ENCODE measurements around the gene CEACAM7.

The CEACAM7 gene

GRCh38 chr19:41626877-41627276 lies 61.2 kb downstream of the CEACAM7 start, which contains the start of gene CEACAM4 (continued):
- no peak for TF ChIP-seq TSHZ2 (CRISPR knock-in tag; IDR thresholded peaks at IDR 0.05)
- TF ChIP-seq BACH2 (CRISPR knock-in tag; IDR thresholded peaks at IDR 0.05; ENCODE audit: borderline replicate concordance) = no peak
- no peak for TF ChIP-seq ZFP3 (CRISPR knock-in tag; IDR thresholded peaks at IDR 0.05)

- TF ChIP-seq SNAI2 (CRISPR knock-in tag; IDR thresholded peaks at IDR 0.05) (no peak), TSHZ2 (CRISPR knock-in tag; IDR thresholded peaks at IDR 0.05) (no peak)
- no peak for ATAC-seq
These were observed 61.8 kb downstream of the CEACAM7 start for GRCh38 chr19:41626278-41626677.

GRCh38 chr19:41624937-41625336 lies 63.1 kb downstream of the CEACAM7 start:
- TF ChIP-seq CSDC2 (CRISPR knock-in tag; IDR thresholded peaks at IDR 0.05) = no peak
- TF ChIP-seq BACH2 (CRISPR knock-in tag; IDR thresholded peaks at IDR 0.05; ENCODE audit: borderline replicate concordance) = no peak
- no peak for TF ChIP-seq ZNF565 (CRISPR knock-in tag; conservative IDR thresholded peaks at IDR 0.05; ENCODE audit: low read depth)
- TF ChIP-seq ISL1 (CRISPR knock-in tag; IDR thresholded peaks at IDR 0.05) = no peak
- no peak for TF ChIP-seq ZC3H10 (CRISPR knock-in tag; IDR thresholded peaks at IDR 0.05)
- no peak for TF ChIP-seq SNAI2 (CRISPR knock-in tag; IDR thresholded peaks at IDR 0.05)
- TF ChIP-seq ZFP30 (CRISPR knock-in tag; IDR thresholded peaks at IDR 0.05) = no peak
- no peak for TF ChIP-seq ZFP3 (CRISPR knock-in tag; IDR thresholded peaks at IDR 0.05)
- no peak for TF ChIP-seq RARB (CRISPR knock-in tag; IDR thresholded peaks at IDR 0.05)
- no peak for TF ChIP-seq TOX (CRISPR knock-in tag; IDR thresholded peaks at IDR 0.05; ENCODE audit: borderline replicate concordance)
- TF ChIP-seq ZNF8 (CRISPR knock-in tag; IDR thresholded peaks at IDR 0.05) = no peak
- TF ChIP-seq POU6F1 (CRISPR knock-in tag; IDR thresholded peaks at IDR 0.05; ENCODE audit: borderline replicate concordance, low read depth) = no peak
- TF ChIP-seq TSHZ2 (CRISPR knock-in tag; IDR thresholded peaks at IDR 0.05) = no peak
- no peak for TF ChIP-seq ARNTL (CRISPR knock-in tag; IDR thresholded peaks at IDR 0.05; ENCODE audit: borderline replicate concordance, low read depth)
- no peak for TF ChIP-seq ESRRG (CRISPR knock-in tag; IDR thresholded peaks at IDR 0.05)
- TF ChIP-seq ZNF70 (CRISPR knock-in tag; IDR thresholded peaks at IDR 0.05) = no peak
- no peak for TF ChIP-seq PPARA (CRISPR knock-in tag; IDR thresholded peaks at IDR 0.05; ENCODE audit: borderline replicate concordance)
- ATAC-seq = no peak

GRCh38 chr19:41624515-41624914 lies 63.6 kb downstream of the CEACAM7 start:
- no peak for ATAC-seq
- TF ChIP-seq TCF4 (CRISPR knock-in tag; IDR thresholded peaks at IDR 0.05; ENCODE audit: borderline replicate concordance) = no peak

Measured in SK-N-SH treated with all-trans-retinoic acid at 6 μM for 48 hours (cell line).